ENCODE data around the gene RAB6D. TPM values are rescaled to one million over a fixed set of nuclear protein-coding genes. Genes with fewer than 3 reads are reported as not detected.
"Not testable (repeated sequence)": the region's sequence is repeated elsewhere in the genome, so short reads cannot be mapped to it uniquely, and the experiment has no call there.

The RAB6D gene
- total RNA-seq, 2 donors from 2014 or later: 0.68 to 0.77 TPM

DNA sequence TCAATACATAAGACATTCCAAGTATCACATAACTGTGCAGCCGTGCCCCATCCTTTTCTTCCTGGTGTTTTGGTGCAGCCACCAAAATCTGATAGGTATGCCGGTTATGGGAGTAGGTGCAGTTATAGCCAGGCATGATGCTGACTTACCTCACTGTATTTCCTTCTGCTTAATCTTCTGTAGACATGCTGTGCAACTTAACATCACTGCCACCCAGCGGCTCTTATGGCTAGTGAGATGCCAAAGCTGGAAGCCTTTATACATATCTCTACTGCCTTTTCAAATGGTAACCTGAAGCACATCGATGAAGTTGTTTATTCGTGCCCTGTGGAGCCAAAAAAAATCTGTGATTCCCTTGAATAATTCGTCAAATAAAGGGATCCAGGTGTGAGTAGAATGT, 28.6 kb downstream of the RAB6D start:
- H3K4me3 ChIP-seq; H3K27ac ChIP-seq; DNase-seq (ENCODE audit: low spot score); intact Hi-C loops (cut with DNase I); H3K9me3 ChIP-seq; H3K4me1 ChIP-seq (replicated peaks); H3K27me3 ChIP-seq (replicated peaks; ENCODE audit: insufficient read depth); H3K36me3 ChIP-seq: not testable (repeated sequence)
- WGBS: 40% methylated on average over 6 of the region's 6 CpGs
- TF ChIP-seq, protein P1, sequence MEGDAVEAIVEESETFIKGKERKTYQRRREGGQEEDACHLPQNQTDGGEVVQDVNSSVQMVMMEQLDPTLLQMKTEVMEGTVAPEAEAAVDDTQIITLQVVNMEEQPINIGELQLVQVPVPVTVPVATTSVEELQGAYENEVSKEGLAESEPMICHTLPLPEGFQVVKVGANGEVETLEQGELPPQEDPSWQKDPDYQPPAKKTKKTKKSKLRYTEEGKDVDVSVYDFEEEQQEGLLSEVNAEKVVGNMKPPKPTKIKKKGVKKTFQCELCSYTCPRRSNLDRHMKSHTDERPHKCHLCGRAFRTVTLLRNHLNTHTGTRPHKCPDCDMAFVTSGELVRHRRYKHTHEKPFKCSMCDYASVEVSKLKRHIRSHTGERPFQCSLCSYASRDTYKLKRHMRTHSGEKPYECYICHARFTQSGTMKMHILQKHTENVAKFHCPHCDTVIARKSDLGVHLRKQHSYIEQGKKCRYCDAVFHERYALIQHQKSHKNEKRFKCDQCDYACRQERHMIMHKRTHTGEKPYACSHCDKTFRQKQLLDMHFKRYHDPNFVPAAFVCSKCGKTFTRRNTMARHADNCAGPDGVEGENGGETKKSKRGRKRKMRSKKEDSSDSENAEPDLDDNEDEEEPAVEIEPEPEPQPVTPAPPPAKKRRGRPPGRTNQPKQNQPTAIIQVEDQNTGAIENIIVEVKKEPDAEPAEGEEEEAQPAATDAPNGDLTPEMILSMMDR (IDR thresholded peaks at IDR 0.05): peak in 1 of 4 experiments; percentile 35

- DNase-seq (ENCODE audit: low spot score); H3K9me3 ChIP-seq; H3K27me3 ChIP-seq (replicated peaks; ENCODE audit: insufficient read depth); intact Hi-C loops (cut with DNase I); H3K4me3 ChIP-seq; H3K4me1 ChIP-seq (replicated peaks); H3K27ac ChIP-seq; H3K36me3 ChIP-seq: not testable (repeated sequence)
- WGBS: 94% methylated on average over 3 of the region's 3 CpGs
Observed at GRCh38 chr2:131332709-131333108, 31.3 kb downstream of the RAB6D start.

GRCh38 chr2:131331000-131331399, 33.0 kb downstream of the RAB6D start:
- H3K36me3 ChIP-seq; H3K27ac ChIP-seq; intact Hi-C loops (cut with DNase I); H3K27me3 ChIP-seq (replicated peaks; ENCODE audit: insufficient read depth); H3K4me3 ChIP-seq; H3K9me3 ChIP-seq; H3K4me1 ChIP-seq (replicated peaks): not testable (repeated sequence)
- WGBS: 27% methylated on average over 5 of the region's 43 CpGs
- peak; percentile 6 for DNase-seq (ENCODE audit: low spot score)

- Histone ChIP-seq H3K9me3 (no peaks in the 10 kb centered on the region), H3K36me3 (no peaks in the 10 kb centered on the region), H3K4me1 (replicated peaks) (no peaks in the 10 kb centered on the region), H3K27ac (no peak overlapping the region), H3K4me3 (no peak overlapping the region), H3K27me3 (replicated peaks; ENCODE audit: insufficient read depth) (no peaks in the 10 kb centered on the region)
- TF ChIP-seq, protein P1 (IDR thresholded peaks at IDR 0.05): no peak
- TF ChIP-seq POLR2A (IDR thresholded peaks at IDR 0.05) (no peak), POLR2AphosphoS5 (IDR thresholded peaks at IDR 0.05) (no peak)
- WGBS: 68% methylated on average over 6 of the region's 6 CpGs
- intact Hi-C loops (cut with DNase I): no loop called here
- DNase-seq (ENCODE audit: low spot score): no peak
Observed at GRCh38 chr2:131322209-131322608, 41.8 kb downstream of the RAB6D start.

- intact Hi-C loops (cut with DNase I); H3K36me3 ChIP-seq; DNase-seq (ENCODE audit: low spot score); H3K9me3 ChIP-seq; H3K27me3 ChIP-seq (replicated peaks; ENCODE audit: insufficient read depth); H3K4me1 ChIP-seq (replicated peaks); H3K27ac ChIP-seq; H3K4me3 ChIP-seq: not testable (repeated sequence)
- whole genome bisulfite sequencing: 93% methylated on average over 1 of the region's 1 CpG
Observed at GRCh38 chr2:131321344-131321743, 42.6 kb downstream of the RAB6D start.

- 80% methylated on average over 2 of the region's 2 CpGs for WGBS
- H3K9me3 ChIP-seq; H3K27ac ChIP-seq; H3K4me3 ChIP-seq; DNase-seq (ENCODE audit: low spot score); intact Hi-C loops (cut with DNase I); H3K27me3 ChIP-seq (replicated peaks; ENCODE audit: insufficient read depth); H3K36me3 ChIP-seq; H3K4me1 ChIP-seq (replicated peaks): not testable (repeated sequence)
Observed at GRCh38 chr2:131311001-131311400, 53.0 kb downstream of the RAB6D start.

Other genes with a start within 250 kb of the RAB6D start
- 10 to 100 TPM in 1 of 2 donors, 1 to 10 TPM in 1; 8.6 to 55.7 TPM for gene POTEE, start 154.6 kb downstream of the RAB6D start, total RNA-seq
- gene TUBA3D, start 112.0 kb upstream of the RAB6D start, total RNA-seq: 10 to 100 TPM; 75.2 to 92.0 TPM
- 100 to 1,000 TPM; 173 to 176 TPM for gene MZT2A, start 128.2 kb upstream of the RAB6D start, total RNA-seq
- 10 to 100 TPM; 15.5 to 95.5 TPM for gene CCDC74A, start 163.7 kb upstream of the RAB6D start, total RNA-seq